ENCODE data around the gene RNASEL.

RNASEL gene

DNA sequence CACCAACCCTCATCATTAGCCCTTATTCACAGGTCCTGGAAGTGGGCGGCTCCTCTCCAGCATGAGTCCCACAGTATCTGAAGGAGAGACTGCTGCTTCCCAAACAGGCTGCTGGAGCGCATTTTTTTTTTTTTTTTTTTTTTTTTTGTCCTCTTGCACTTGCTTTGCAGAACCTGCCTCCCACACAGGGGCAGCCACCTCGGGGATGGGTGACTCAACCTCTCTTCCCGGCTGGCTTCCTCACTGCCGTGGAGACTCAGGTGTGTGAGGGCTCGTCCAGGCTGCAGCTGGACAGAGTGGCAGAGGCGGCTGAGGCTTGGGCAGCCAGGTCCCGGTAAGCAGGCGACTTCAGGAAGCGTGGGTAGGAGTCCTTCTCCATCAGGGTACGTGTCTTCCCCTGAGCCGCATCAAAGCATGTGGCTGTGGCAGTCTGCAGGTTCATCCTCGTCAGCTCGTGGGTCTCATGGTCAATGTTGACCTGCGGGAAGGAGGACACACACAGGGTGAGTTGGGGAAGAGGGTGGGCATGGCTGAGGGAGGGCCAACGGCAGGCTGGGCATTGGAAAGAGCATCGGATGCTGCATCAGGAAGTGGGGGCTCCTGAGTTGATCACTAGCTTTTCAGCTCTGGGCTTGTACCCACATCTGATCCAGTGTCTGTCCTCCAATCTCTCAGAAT is 11.1 kb upstream of the RNASEL start:
- DNase-seq (ENCODE audit: low read depth): no peak

DNA sequence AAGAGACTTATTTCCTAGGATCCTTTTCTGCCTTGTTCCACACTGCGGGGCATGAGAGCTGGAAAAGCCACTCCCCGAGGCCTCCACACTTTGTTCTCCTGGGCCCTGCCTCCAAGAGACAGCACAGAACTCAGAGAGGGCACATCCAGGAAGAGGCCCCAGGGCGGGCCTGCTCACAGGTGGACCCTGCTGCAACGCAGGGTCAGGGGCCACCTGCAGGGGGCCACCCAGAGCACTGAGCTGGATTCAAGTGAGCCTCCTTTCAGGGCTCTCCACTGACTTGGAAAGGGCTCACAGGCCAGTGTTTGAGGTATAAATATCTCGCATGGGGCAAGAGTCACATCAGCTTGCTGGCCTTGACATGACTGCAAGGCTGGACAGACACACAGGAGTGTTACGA is 10.3 kb upstream of the RNASEL start:
- no peak for DNase-seq (ENCODE audit: low read depth)

DNA sequence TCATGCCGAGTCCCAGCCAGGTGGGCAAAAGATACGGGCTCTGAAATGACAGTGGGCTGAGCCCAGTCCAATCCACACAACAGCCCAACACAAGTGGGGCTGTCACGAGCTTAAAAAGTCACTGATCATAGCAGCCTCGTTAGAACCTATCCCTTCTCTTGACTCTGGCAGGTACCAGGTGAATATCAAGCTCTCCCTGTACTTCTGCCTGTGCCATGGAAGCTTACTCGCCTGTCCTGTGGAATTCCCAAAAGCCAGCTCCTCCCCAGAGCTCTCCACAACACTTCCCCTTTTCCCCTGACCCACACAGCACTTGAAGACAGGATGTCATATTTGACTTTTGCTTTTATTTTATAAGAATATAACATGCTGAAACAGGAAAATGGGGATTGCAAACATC is 9.2 kb upstream of the RNASEL start:
- DNase-seq (ENCODE audit: low read depth): no peak

DNA sequence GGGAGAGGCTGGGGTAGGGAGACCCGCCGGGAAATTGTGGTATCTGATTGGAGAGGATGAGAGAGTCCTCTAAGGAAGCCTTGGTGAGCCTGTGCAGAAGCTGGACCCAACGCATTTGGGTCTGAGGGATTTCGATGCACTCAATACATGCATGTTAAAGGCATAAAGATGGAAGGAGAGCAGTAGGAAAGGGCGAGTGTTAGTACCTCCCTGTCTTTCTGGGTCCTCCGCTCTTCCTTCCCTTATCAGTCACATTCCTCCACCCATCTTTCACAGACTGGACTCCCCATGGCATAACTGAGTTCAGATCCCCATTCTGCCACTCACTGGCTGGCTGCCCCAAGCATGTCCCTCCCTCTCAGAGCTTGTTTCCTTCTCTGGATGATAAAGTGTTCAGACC is 7.9 kb upstream of the RNASEL start:
- no peak for DNase-seq (ENCODE audit: low read depth)

DNA sequence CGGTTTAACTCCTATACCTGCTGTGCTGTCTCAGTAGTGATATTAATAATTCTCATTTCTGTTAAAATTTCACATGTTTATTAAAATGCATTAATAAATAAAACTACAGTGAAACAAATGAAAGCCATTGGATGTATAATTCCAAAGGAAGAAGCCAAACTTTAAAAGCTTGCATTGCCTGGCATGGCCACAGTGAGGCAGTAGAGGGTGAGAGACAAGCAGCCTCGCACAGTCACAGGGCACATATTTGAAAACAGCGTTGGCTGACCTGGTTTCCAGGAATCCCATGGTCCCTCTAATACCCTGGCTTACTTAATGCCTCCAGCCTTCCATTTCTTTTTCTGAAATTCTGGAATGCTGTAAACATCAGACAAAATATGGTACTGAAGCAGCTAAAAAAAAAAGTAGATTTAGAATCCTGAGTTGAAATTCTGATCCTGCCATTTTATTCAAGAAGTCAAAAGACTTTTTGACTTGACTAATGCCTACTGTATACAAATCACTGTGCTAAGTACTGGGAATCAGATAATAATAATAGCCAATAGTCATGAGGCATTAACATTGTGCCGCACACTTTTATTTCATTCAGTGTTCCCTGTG is 6.7 kb upstream of the RNASEL start:
- peak; percentile 54 for DNase-seq (ENCODE audit: low read depth)

DNA sequence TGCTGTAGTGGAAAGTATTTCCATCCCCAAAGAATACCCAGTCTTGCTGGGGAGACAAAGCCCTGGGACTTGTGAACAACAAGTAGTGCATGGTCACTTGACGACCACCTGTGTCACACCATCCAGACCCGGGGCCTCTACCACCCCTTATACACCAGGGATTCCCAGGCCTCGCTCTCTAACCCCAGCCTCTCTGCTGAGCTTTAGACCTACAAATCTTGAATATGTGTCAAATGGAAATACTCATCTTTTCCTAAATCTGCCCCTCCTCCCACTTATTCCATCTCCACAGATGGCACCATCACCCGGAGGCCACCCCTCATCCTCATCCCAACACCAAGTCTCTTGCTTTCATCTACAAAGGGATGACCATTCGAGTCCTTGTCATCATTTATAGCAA is 875 bp upstream of the RNASEL start:
- DNase-seq (ENCODE audit: low read depth): no peak

DNA sequence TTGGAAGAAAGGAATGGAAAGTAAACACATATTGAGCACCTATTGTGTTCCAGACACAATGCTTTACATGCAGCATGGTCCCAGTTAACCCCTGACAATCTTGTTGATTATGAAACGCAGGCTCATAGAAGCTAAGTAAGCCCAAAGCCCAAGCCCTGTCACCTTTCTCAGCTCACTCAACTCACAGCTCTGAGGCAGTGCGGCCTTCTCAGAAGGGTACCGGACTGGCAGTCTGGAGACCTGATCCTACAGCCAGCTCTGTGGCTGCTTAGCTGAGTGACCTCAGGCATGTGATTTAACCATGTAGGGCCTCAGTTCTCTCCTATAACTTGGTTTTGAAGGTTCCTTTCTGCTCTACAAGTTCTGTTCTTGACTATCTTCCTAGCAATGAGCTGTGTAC is 464 bp upstream of the RNASEL start:
- DNase-seq (ENCODE audit: low read depth): no peak

DNA sequence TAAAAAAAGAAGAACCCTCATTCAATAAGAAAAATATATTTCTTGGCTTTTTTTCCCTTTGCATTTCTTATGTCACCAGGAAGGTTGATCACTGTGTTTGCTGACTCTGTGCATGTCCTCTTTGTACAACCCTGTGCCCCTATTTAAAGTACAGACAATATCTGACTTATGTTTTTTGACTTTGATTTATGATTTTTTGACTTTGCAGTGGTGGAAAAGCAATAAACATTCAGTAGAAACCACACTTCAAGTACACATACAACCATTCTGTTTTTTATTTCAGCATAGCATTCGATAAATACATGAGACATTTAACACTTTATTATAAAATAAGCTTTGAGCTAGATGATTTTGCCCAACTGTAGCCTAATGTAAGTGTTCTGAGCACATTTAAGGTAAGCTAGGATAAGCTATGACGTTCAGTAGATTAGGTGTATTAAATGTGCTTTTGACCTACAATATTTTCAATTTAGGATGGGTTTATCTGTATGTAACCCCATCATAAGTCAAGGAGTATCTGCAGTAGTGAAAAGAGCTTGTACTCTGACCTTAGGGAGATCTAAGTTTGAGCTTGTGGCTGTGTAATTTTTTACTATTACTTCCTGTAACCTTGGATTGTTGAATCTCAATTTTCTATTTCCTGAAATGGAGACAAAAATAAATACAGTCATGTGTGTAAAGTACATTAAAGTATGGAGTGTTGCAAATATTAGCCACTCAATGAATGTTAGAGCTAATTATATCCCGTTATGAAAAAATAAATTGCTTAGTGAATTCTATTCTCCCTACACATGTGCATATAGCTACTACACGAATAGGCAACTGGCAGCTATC is 1.2 kb downstream of the RNASEL start:
- DNase-seq (ENCODE audit: low read depth): no peak

DNA sequence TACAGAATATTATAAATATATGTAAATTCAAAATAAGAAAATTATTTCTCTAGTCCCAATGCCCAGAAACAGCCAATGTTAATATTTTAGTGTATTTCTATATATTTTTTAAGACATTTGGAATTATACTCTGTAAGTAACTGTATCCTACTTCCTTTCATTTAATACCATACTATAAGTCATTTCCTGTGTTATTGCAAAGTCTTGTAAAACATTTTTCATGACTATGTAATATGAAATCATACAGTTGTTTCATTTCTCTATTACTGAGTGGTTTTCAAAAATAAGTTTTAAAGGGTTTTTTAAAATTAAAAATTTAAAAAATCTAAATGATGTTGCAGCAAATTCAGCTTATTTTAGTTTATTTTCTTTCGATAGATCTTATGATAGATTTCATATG is 2.0 kb downstream of the RNASEL start:
- no peak for DNase-seq (ENCODE audit: low read depth)

DNA sequence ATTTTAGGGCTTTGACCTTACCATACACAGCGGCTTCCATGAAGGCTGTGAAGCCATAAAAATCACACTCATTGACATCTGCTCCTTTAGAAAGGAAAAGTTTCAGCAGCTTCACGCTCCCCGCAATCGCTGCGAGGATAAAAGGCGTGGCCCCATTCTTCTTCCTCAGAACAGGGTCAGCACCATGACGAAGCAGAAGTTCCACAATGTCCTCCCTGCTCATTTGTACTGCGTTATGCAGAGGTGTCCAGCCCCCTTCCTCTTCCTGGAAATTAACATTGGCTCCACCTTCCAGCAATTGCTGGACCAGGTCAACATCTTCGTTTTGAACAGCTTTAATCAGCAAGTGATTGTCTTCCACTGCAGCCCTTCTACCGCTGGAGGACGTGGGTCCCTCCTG is 2.7 kb downstream of the RNASEL start:
- no peak for DNase-seq (ENCODE audit: low read depth)

DNA sequence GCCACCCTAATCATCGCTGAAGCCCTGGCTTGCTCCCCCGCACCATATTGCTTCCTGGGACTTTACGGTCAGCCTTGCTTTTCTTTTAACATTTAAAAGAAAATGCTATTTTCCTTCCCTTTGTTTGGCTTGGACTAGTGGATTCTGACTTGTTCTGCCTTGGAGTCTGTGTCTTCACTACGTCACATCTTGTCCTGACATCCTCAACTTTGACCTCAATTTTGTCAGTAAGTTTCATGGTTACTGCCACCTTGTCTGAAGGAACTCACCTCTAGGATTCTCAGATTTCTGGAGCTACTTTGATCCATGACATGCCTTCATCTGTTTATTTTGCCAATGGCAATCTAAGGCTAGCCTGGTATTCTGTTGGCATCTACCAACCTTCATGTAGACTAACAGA is 4.3 kb downstream of the RNASEL start:
- DNase-seq (ENCODE audit: low read depth): no peak

DNA sequence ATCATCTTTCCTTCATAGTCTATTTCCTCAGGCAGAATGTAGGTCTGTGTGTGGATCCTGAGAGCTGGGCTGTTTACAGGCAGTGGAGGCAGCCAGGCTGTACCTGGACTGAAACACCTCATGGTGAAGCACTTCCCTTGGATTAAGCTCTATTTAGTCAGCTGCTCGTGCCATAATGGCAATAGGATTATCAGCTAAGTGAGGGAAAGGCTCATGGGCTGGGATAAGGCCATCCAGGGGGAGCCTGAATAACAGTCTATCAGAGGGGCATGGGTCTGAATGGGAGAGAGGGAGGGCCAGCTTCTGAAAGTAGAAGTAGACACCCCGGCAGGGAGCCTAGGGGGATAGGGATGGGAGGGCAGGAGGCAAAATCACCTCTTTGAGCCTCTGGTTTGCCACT is 8.3 kb downstream of the RNASEL start:
- no peak for DNase-seq (ENCODE audit: low read depth)

DNA sequence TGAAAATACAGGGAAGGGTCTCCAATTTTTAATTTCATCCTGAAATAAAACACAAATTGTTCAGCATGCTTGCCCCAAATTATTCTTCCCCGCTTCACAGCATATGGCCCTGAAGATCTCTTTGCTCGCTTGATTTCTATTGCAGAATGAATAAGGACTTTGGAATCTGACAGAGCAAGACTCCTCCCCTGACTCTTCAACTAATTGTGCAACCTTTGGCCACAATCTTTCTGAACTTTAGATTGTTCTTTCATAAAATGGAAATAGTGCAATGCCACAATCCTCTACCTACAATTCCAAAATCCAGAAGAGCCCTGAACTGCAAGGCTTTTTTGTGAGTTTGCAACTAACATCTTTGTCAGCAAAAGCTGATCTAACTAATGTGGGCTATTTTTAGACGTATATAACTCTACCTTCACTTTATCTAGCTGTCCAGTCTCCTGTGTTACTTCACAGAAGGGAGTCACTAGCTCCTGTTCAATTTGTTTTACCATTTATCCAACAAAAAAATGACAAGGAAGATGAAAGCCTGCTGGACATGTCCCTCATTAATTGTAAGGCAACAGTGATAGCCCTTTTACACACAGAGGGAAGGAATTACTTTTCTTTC is 13.4 kb downstream of the RNASEL start:
- DNase-seq (ENCODE audit: low read depth): no peak

DNA sequence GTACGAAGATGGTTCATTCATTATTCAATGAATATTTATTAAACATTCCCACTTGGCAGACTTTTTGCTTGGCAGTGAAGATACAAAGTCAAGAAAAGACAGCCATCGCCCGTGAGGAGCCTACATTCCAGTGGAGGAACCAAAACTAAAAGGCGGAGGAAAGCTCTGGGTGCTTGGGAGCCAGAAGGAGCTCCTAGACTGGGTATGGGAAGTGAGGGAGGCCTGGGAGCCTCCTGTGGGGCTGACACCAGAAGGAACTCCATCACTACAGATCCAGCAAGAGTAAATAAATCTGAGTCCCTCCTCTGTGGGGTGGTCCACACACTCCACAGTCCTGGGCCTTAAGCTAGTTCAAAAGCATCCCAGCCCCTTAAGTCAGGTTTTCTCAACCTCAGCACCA is 14.9 kb downstream of the RNASEL start:
- no peak for DNase-seq (ENCODE audit: low read depth)

DNA sequence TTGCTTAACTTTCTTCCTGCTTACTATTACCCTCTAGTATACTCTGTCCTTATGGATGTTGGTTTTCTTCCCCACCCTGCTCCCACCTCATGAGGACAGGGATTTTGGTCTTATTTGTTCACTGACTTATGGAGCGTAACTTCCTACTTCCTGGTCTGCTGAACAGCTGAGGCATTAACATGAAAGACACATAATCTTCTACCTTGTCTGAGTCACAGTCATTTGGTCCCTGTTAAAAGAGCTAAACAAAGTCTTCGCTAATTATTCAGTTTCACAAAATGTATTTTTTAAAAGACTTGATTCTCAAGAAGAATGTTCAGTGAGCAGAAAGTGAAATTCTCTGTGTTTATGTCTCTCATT is 18.5 kb downstream of the RNASEL start:
- no peak for DNase-seq (ENCODE audit: low read depth)

DNA sequence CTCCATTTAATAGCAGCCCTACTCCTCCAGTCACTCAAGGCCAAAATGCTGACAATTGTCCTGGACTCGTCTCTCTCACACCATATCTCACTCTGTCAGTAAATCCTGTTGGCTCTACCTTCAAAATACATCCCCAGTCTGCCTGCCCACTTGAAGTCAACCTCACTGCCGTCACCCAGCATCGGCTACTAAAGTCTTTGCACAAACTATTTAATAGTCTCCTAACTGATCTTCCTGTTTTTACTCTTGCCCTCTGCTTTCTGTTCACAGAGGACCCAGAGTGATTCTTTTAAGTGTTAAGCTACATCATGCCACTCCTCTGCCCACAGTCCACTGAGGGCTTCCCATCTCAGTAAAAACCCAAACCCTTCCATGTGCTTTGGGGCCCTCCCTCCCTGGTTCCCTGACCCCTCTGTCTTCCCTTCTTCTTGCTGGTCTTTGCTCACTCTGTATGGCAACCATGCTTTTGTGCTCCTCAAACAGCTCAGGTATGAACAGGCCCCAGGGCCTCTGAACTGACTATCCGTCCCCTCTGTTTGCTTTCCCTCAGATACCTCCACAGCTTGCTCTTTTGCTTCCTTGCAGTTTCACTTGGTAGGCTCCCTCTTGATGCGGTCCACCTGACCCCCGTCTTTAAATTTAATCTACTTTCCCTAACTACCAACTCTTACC is 19.0 kb downstream of the RNASEL start:
- DNase-seq (ENCODE audit: low read depth): no peak

DNA sequence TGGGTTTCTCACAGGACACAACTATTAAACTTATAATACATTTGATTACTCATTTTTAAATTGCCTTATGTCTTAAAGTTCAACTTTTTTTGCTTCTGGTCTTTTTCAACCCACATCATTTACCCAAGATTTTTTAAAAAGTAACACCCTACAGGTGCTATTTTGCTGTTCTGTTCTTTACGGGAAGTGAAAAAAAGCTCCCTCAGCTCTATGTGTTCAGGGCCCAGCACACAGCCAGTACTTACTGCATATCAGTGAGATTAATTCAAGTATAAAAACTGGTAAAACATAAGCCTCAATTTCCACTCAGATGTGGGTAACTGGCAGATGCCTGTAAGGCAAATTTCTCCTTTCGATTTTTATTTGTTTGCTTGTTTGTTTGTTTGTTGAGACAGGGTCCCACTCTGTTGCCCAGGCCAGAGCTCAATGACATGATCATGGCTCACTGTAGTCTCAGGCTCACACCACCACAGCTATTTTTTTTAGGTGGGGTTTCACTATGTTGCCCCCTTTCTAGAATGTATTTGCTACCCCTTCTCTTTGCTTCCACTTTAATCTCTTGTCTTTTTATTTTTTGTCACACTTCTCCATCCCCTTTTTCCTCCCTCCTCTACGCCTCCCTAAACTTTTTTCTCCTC is 20.3 kb downstream of the RNASEL start:
- no peak for DNase-seq (ENCODE audit: low read depth)

DNA sequence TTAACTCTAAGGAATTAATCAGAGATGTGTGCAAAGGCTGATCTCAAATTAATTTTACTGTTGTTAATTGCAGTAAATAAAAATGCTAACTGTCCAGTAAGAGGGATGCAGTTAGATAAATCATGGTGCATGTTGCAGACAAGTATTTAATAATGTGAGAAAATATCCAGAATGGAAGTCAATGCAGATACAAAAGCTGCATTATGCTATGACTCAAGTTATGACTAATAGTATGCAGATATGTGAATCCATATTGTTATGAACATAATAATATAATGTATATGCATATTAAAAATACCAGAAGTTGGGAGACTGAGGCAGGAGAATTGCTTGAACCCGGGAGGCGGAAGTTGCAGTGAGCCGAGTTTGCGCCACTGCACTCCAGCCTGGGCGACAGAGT is 21.4 kb downstream of the RNASEL start:
- no peak for DNase-seq (ENCODE audit: low read depth)

DNA sequence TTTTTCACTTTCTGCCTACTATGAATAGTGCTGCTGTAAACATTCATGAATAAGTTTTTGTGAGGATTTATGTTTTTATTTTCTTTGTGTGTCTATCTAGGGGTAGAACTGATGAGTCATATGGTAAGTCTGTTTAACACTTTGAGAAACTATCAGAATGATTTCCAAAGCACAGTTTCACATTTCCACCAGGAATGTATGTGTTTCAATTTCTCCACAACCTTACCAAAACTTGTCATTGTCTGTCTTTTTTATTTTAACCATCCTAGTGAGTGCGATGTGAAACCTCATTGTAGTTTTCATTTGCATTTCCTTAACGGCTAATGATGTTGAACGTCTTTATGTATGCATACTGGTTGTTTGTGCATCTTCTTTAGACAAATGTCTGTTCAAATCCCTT is 23.5 kb downstream of the RNASEL start:
- no peak for DNase-seq (ENCODE audit: low read depth)

DNA sequence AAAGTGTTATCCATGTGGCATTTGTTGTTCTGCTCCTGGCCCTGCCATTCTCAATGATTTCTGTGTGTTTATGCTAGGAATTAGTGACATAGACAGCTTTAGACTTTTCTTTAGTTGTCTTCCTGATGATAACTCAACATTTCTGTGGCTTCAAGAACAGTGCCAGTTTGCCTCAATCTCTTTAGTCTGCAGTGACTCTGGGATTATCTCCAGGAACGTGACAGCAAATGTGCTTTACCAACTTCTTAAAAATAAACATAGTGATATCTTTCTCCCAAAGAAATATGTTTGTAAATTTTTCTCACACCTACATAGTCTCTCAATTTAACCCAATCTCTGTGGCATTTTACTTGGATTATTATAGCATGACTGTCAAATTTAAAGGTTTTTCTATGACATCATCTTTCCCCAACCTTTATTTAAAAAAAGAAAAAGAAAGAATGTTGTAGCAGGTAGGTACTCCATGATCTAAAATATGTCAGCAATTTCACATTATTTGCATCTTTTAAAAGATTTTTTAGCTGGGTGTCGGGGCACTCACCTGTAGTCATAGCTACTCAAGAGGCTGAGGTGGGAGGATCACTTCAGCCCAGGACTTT is 24.6 kb downstream of the RNASEL start:
- DNase-seq (ENCODE audit: low read depth): no peak

DNA sequence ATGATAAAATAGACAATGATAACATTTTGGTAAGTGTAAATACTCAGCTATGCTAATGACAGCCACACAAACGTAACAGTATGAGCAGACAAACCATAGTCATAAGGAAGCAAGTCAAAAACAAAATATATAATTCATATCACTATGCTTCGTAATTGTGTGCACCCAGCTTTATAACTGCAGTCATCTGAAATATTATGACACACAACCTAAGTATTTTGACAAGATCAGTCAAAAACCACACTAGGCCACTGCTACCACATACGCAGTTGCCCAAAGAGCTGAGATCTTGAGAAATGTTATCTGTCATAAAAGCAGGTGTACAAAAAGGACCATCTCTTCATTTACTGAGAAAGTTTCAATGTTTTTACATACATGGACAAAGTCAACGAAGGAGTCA is 26.0 kb downstream of the RNASEL start:
- DNase-seq (ENCODE audit: low read depth): no peak

DNA sequence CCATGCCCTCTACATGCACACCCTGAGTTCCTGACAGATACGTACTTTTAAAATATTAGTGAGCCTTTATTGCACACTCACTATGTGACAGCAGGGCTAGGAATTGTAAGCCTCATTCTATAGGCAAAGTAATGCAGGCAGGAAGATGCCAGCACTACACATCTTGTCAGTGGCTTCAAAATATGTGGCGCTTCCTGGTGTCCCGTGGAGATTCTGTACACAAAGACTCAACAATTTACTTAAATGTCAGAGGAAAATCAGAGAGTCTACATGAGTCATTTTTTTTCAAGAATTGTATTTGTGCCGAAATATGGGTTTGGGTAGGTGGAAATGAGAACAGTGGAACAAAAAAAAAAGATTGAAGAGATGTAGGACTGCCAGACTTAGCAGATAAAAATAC is 27.6 kb downstream of the RNASEL start:
- DNase-seq (ENCODE audit: low read depth): no peak

Measured in activated T-cell treated with anti-CD3 and anti-CD28 coated beads for 24 hours (primary cell).